Measurements from ENCODE around the gene KAZN.

Gene KAZN

DNA sequence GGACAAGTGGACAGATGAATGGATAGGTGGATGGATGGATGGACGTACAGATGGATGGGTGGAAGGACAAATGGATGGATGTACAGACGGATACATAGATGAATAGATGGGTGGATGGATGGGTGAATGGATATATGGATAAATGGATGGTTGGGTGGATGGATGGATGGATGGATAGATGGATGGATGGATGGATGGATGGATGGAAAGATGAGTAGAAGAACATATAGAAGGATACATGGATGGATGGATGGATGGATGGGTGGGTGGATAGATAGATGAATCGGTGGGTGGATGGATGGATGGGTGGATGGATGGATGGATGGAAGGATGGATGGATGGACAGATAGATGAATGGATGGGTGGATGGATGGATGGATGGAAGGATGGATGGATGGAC is 274.3 kb downstream of the KAZN start:
- no peak for DNase-seq

DNA sequence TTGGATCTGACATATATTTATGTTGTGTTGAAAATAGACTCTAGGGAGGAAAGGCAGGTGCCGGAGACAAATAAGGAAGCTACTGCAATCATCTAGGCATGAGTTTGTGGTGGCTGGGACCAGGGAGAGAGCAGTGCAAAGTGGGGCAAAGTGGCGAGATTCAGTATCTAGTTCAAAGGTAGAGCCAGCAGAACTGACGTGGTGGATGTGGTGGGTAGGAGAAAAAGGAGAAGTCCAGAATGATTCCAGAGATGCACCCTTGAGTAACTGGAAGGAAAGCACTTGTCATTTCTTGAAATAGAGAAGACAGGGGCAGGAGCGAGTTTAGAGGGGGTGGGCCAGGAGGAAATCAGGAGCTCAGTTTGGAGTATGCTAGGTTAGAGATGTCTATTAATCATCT is 275.2 kb downstream of the KAZN start:
- no peak for DNase-seq

DNA sequence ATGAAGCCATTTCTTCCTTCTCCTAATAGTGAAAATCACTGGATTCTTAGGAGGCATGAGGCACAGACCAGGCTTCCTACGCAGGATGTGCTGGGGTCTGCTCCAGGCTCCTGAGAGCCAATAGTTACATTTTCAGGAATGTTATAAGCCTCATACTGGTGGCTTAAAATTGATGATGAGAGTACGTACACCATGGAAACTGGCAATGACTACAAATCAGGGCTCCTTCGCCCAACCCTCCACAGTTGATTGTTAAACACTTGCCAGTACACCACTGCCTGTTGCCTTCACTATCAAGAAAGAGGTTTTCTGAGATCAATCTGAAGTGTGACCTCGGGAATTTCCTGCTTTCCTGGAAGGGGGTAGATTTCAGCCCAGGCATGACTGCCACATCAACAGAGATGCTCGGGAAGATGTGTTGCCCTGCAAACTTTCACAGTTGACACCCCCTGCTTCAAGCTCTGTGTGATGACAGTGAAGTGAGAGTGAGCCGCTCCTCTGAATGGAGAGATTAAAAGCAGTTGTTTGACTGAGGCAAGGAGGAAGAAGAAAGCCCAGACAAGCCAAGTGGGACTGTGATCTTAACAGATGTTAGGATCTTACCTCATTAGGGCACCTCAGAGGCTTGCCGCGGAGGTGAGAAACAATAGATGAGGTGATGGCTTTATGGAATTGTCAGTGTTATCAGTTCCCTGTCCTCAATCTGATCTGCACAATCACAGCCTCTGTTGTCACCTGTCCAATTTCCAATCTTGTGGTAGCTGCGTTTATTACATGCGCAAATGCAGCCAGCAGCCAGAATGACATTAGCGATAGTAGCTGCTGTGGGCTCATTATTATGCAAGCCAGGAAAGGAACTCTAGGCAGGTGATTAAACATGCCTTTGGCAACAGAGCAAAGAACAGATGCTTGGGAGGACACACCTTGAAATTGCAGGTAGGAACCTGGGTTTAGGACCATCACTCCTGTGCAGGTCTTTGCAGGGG is 277.3 kb downstream of the KAZN start:
- no peak for DNase-seq

DNA sequence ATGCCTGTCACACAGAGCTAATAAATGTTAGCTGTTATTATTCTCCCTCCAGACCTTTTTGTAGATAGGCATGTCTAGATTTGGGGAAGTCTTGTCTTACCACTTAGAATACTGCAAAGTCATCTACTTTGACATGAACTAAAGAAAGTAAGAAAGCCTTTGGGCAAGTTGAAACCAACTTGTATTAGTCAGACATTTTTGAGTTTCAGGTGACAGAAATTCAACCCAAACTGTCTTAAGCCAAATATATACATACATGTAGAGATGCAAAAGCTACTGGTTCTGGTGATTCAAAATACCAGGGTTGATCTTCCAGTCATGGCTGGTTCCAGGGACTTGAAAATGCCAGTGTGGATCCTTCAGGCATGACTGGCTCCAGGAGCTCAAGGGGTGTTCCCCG is 278.3 kb downstream of the KAZN start:
- no peak for DNase-seq

DNA sequence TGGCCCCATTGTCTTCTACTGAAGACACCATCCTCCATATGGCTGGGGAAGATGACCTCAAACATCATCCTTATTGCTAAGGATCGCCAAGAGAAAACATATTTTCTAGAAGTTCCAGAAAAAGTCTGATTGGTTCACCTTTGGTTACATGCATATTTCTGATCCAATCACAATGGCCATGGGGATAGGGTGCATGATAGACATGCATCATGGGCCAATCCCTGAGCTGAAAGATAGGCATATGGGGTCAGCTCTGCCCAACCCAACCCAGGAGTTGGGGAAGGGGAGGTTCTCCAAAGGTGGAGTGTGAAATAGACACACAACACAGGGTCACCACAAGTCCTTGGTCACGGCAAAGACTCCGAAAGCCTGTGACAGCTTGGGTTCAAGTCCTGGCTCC is 278.7 kb downstream of the KAZN start:
- no peak for DNase-seq

DNA sequence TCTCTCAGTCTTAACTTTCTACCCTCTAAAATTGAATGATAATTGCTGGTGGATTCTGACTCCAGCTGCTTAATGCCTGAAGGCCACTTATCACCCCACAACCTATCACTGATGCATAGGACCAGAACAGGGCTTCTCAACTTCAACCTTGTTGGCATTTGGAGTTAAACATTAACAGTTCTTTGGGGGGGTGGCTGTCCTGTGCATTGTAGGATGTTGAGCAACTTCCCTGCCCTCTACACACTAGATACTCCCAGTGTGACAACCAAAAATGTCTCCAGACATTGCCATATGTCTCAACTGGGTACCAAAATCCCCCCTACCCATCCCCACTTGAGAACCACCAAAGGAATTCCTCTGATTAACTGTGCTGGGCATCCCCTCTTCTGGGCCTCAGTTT is 279.6 kb downstream of the KAZN start:
- no peak for DNase-seq

DNA sequence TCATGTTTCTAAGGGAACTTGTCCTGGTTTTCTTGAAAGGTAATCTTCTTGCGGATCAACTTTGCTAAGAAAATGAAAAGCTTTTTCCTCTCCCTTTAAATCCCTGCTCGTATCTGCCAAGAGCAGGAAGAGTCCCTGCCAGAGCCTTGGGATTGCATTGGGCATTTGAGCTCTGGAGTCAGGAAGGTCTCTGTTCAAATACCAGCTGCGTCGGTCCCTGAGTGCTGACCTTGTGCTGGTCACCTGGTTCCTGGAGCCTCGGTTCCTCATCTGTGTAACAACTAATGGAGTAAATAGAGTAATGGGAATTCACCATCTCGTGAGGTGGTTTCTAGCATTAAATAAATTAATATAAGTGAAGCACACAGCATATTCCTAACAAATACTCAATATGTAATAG is 280.5 kb downstream of the KAZN start:
- no peak for DNase-seq

DNA sequence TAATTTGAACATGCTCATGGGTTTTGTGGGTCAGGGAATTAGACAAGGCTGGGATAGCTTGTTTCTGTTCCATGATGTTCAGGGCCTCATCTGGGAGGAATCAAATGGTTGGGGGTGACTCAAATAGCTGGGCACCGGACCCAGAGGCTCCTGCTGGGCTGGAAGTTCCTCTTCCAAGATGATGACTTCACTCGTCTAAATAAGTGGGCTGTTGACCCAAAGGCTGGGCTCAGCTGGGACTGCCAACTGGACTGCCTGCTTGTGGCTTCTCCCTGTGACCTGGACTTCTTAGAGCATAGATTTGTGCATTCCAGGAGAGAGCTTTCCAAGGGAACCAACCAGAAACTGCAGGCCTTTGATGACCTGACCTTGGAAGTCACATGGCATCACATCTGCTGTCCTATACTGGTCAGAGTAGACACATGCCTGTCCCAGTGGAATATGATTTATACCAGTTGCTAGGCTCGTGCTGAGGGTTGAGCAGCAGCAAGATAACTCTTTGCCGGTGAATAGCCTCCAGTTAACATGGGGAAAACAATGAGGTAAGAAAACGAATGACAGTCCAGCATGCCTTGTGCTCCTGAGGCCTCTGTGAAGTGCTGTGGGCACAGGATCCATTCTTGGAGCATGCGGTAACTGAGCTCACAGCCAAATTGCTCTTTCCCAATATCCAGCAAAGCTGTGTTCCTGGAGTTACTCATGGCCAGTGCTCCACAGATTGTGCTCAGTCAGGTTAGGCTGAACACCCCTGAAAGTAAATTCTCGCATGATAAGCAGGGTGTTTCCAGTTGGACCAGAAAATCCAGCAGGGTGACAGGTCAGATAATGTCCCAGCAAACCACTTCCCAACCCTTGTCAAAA is 282.2 kb downstream of the KAZN start:
- DNase-seq = no peak

DNA sequence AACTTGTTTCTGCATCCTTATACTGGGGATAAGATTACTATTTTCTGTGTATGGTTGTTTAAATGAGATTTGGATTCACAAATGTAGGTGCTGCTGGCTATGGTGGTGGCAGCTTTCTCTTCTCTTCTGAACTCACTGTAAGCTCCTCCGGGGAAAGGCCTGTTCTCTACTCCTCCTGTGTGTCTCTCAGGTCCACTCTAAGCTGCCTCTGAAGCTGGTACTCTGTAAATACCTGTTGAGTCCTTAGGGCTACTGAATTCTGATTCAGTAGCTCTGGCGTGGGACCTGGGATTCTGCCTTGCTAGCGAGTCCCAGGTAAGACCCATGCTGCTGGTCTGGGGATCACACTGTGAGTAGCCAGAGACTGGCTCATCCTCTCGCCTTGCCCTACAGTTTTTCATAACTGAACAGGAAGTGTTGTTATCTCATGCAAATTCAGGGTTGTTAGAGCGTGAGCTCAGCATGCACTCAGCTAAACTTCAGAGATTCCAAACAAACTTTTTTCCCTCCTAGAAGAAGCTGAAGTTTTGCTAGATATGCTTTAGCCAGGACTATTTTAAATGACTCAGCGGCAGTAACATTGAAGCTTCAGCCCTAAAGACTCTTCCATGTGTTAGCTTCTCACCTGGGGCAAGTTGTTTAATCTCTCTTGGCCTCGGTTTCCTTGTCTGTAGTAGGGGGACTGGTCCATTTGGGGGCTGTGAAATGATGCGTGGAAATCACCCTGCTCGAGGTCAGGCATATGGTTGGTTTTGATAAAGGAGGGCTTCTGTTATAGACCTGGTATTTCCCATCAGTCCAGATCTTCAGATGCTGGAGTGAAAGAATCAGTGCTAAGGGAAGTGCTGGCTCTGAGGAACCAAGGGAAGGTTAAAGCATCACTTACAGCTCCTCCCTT is 283.5 kb downstream of the KAZN start:
- DNase-seq = no peak

DNA sequence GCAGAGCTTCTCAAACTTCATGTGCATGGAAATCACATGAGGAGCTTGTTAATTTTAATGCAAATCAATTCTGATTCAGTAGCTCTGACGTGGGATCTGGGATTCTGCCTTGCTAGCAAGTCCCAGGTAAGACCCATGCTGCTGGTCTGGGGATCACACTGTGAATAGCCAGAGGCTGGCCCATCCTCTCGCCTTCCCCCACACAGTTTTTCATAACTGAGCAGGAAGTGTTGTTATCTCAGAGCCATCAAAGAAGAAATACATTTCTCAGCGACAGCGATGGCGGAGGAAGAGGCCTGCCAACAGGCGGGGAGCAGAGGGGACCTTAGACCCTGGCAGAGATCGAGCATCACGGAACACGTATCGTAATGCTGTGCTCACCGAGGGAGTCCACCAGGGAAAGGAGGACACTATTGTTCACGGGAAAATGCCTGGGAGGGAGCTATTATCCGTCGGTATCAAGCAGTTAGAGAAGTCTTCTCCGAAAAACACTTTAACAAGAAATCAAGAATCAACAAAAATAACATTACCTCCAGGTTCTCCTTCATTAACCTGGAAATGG is 286.2 kb downstream of the KAZN start:
- DNase-seq = no peak

DNA sequence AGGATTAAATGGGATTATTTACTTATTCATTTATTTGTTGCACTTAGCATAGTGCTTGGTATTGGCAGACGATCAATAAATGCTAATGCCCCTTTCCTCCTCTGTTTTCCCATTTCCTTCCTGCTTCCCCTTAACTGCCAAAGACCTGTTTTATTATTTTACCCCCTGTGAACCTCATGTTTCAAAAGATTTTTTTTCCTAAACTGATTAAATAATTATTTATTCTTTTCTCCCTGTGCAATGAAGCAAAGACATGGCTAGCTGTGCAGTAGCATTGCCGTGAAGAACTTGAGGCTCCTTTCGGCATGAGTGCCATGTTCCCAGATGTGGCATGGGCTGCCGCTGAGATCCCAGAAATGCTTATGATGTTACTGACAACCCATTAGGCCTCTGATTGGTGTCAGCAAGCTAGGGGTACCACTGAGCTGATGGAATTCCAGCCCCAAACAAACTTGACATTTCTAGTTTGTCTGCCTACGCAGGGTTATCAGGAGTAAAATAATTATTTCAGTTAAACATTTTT is 288.6 kb downstream of the KAZN start:
- DNase-seq = no peak

DNA sequence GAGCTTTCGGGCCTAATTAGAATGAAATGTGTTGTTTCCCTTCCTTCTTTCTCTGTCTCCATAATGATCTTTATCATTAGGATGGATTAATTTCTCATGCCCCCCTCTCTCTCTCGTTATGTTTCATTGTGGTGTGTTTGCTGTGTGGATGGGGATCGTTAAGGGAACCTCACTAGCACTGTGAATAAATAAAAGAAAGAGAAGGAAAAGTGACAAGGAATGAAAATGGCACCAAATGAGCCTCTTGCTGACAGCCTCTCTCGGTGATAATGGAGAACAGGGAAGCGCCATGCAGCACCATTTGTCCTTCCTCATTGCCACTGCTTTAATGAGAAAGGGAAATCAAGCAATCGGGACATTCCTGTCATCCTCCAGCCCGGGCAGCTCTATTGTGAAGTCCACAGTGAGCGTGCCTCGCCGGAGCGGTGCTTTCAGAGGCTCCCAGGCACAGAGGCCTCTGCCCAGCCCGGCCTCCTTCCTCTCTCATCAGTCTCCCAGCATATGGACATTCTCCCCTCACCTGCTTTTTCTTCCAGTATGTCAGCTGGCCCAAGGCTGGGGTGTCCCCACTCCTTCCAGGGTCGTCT is 289.4 kb downstream of the KAZN start:
- no peak for DNase-seq

DNA sequence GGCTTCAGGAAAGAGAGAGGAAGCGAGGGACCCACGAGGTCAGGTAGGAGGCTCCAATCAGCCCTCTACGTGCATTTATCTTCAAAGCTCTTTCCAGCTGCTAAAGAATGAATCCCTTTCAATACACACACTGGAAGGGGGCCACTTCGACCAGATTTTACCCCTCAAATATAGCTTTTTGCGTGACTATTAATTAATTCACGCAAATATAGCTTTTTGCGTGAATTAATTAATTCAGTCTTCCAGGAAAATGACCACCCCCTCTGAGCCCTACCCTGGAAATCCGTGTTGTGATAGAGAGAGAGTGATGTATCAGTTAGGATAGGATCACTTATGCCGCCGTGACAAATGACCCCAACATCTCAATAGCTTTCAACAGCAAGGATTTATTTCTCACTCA is 289.9 kb downstream of the KAZN start:
- DNase-seq = no peak

DNA sequence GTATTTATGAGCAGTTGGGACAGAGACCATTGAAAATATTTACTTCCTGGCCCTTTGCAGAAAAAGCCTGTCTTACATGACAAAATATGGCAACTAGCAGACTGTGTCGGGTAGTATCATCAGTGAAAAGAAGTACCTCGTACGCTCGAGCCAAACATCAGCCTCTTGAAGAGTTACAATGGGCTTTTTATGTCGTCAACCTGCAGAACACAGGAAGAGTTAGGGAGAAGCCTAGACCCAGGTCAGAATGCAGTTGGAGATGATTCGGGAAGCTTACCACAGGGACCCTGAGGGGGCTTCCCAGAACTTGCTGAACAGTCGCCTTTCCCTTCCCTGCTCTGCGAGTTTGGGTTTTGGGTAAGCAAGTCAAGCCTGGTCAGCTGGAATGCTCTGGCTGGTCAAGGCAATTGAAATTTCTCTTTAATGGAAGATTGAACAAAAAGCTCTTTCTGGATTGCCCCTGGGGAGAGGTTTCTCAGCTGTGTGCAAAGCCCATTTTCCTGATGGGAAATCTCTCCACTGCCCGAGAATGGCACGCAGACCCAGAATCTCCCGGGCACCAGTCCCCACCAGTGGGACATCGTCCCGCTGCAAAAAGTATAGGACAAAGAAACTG is 291.4 kb downstream of the KAZN start:
- DNase-seq = no peak

DNA sequence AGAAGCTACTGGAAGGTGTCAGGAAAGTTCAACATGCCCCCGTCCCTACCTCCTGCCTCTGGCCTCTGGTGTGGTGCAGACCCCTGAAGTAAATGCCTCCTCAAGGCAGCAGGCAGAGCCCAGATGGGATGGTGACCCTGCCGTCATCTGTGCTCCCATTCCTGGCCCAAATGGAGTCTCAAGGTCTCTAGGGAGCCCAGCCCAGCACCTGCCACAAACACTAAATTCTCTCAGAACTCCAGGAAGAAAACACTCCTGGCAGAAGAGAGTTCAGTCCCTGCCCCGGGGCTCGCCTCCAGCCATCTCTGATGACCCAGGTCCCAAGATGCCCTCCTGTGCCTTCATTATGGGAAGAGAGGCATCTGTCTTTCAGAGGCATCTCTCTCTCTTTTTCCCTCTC is 293.5 kb downstream of the KAZN start:
- no peak for DNase-seq

DNA sequence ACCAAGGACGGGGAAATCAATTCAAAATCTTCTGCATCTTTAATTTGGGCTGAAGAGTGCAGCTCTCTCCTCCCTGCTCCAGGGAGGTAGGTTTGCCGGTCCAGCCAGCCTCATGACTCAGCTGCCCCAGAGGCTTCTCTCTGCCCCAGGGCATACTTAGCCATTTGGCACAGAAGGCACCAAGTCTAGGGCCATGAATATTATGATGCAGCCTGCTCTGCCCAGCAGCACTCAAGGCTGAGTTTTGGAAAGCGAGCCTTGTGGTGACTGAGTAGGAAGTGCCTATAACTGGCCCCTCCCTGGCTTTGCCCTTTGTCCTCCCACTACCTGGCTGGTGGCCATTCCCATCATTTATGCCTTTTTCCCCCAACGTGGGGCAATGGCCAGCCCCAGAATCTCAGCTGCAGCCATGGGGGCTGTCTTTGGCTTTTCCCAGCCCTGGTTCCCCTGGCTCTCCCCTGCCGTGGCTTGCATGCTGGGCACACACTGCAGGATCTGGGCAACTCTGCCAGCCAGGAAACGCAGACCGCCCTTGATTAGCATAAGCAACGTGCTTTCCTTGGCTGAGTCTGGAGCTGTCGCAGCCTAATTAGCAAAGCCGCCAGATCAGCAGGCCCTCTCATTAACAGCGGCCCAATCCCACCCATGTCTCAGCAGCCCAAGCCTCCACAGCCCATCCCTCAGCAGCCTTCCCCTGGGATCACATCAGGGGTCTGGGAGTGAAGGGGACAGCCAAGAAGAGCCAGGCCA is 296.5 kb downstream of the KAZN start:
- no peak for DNase-seq

DNA sequence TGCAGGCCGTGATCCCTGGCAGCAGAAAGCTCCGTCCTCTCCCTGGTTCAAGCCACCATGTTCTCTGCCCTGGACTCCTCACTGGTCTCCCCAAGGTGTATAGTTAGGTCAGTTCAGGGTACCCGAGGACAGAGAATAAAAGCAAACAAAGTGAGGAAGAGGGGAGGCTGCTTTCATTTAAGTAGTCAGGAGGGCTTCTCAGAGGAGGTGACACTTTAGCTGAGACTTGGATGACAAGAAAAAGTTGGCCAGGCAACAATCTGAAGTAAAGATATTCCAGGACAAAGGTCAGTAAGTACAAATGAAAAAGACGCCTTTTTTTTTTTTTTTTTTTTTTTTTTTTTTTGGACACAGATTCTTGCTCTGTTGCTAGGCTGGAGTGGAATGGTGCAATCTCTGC is 297.2 kb downstream of the KAZN start:
- DNase-seq = no peak

DNA sequence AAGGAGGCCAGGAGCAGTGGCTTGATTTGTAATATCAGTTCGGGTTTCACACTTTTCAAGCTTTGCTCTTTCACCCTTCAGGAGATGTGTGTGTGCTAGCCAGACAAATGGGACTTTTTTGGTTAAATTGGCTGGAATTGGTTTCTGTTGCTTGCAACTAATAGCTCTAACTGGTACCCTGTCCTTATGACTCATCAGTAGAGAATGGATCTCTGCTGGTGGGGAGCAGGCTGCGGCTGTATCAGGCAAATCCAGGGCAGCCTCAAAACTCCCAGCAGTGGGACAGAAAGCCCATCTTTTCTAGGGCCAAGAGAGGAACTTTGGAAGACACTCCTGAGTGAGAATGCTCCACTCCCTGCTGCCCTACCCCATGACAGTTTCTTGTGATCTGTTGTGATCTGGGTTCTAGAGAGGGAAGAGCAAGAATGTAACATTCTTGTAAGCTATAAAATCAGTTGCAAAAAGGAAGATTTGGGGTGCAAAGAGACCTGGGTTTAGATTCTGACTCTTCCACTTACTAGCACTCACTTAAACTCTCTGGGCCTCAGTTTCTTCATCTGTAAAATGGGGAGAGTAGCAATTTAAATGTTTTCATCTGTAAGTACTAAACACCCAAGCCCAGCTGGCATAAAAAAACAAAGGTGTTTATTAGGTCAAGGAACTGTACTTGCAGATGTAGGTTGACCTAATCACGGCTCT is 298.0 kb downstream of the KAZN start:
- DNase-seq = no peak

DNA sequence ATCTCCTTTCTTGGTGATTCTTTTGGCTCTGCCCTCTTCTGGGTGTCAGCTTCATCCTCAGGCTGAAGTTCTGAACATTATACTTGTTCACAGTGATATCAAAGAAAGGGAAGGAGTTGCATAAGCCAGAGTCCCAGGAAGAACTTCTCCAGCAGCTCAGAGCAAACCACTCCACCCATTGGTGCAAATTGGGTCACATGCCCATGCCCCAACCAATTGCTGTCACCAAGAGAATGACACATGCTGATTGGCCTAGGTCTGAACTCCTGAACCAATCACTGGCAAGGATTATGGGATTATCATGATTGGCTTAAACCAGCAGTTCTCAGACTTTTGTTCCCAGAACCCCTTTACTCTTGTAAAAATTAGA is 298.6 kb downstream of the KAZN start:
- no peak for DNase-seq

DNA sequence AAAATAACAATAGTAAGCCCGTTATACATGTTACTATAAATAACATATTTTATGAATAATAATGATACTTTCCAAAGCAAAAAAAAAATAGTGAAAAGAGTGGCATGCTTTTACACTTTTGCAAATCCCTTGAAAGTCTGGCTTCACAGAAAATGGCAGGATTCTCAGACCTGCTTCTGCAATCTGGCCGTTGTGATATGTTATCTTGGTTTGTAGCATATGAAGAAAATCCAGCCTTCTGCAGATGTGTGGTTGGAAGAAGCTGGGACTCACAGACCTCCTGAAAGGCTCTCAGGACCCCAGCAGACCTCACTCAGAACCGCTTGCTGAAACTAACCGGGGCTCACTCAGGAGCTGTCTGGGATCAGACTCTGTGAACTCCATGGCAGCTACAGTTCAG is 299.1 kb downstream of the KAZN start:
- no peak for DNase-seq
